Dedifferentiated amniotic fluid mesenchymal stem cell (primary cell): ENCODE results near the gene BAG1.

Source experiments
- DNase-seq: peaks from one replicate; pipeline ENCODE4 v3.0.0-alpha.2; 2016; ENCODE audit errors: extremely low spot score

The BAG1 gene

DNA sequence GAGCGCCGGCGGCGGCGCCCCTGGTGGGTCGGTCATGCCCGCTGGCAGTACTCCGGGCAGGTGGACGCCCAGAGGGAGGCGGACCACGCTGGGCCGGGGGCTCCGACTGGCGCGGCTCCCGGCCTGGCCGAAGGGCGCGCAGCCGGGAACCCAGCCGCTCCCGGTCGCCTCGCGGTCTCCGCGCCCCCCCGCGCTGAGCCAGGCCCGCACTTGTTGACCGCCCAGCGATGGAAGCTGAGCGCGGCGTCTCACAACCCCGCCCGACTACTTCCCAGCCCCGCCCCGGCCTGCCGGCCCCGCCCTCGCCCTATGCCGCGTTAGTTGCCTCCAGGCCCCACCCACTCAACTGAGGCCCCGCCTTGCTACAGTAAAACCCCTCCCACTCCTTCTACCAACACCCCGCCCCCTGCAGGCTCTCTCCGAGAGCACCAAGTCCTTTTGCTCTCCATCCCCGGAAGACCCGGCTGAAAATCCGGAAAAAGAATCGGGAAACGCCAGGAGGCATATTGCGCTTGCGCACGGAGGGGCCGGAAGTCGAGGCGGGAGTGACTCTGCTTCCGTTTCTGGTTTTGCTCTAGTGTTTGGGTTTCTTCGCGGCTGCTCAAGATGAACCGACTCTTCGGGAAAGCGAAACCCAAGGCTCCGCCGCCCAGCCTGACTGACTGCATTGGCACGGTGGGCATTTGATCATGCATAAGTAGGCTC, at the start of gene BAG1, which contains the start of gene CHMP5:
Gene BAG1, minus strand, starts transcription at position 236 of the 705 bp plus-strand sequence.
Gene CHMP5, plus strand, starts transcription at position 577 of the 705 bp plus-strand sequence. Its CDS starts 30 bp downstream, at position 607.
- peak; percentile 100 for DNase-seq

DNA sequence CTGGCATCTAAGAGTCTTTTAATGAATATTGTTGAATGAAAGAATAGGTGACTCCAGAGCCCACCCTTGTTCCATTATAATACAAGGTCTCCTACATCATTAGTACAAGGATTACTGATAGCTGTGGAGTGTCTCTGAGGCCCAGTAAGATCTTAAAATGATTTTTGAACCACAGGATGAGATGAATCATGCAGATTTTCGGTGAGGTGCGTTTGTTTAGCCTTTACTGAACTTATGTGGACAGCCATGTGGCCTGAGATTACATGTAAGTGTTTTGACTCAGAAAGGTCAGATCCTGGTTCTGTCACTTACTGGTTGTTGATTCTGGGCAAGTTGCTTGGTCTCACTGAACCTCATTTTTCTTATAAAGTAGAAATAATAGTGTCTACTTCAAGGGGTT, 47.4 kb upstream of the BAG1 start:
- no peak for DNase-seq

DNA sequence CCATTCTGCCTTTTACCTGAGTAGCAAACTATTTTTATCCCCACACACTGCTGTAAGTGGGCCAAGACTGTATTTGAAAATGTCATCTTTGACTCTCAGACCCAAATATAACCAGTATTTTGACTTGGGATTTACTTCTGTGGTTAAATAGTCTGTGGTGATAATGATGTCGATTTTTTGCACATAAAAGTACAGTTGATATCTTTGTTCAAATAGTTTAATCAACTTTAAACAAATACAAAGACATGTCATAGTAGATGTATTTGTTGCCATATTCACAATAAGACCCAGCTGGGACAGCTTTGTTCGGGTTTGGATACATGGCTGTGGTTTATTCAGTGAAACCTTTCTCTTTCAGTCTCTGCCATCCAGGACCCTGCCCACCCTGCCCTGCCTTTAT, 46.2 kb upstream of the BAG1 start:
- no peak for DNase-seq

DNA sequence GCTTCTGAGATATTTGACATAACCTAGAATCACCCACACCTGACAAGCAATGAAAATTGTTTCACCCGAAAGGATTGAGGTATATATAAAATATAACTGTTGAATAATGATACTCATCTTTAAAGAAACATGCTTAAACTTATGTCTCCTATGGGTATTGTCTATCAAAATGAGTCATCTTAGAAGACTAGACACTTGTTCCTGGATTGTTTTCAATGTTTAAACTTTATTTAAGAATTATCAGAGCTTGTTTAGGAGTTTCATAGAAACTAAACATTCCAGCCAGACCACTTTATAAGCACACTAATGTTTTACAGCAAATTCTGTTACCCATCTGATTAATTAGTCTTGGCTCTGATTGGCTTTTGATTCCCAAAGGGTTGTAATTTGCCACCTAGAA, 45.4 kb upstream of the BAG1 start:
- no peak for DNase-seq

- no peak for DNase-seq
Observed at GRCh38 chr9:33307067-33307466, 42.6 kb upstream of the BAG1 start.

GRCh38 chr9:33306037-33306436, 41.5 kb upstream of the BAG1 start:
- DNase-seq = no peak

DNA sequence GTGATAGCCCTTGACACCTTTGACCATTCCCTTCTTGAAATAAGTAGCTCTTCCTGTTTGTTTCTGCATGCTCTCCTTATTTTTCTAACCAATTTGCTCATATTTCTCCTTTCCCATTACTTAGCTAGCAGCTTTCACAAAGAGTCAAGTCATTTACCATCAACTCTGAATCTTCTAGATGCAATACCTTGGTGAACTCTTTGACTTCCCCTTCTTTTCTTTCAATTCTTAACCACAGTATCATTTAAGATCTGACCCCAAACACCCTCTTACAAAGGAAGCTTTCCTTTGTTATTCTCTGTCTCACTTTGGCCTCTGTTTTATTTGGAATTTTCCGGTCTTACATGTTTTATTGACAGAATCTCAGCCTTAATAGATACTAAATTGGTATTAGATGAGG, 39.9 kb upstream of the BAG1 start:
- no peak for DNase-seq

GRCh38 chr9:33300546-33300945, 36.0 kb upstream of the BAG1 start:
- DNase-seq = no peak

GRCh38 chr9:33297432-33297831, 32.9 kb upstream of the BAG1 start:
- no peak for DNase-seq

GRCh38 chr9:33295571-33295970, 31.1 kb upstream of the BAG1 start:
- DNase-seq = no peak

DNA sequence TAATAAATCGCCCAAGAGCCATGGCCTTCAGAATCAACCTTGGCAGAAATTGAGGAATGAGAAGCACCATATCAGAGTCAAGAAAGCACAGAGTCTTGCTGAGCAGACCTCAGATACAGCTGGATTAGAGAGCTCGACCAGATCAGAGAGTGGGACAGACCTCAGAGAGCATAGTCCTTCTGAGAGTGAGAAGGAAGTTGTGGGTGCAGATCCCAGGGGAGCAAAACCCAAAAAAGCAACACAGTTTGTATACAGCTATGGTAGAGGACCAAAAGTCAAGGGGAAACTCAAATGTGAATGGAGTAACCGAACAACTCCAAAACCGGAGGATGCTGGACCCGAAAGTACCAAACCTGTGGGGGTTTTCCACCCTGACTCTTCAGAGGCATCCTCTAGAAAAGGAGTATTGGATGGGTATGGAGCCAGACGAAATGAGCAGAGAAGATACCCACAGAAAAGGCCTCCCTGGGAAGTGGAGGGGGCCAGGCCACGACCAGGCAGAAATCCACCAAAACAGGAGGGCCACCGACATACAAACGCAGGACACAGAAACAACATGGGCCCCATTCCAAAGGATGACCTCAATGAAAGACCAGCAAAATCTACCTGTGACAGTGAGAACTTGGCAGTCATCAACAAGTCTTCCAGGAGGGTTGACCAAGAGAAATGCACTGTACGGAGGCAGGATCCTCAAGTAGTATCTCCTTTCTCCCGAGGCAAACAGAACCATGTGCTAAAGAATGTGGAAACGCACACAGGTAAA, 30.3 kb upstream of the BAG1 start:
- no peak for DNase-seq

DNA sequence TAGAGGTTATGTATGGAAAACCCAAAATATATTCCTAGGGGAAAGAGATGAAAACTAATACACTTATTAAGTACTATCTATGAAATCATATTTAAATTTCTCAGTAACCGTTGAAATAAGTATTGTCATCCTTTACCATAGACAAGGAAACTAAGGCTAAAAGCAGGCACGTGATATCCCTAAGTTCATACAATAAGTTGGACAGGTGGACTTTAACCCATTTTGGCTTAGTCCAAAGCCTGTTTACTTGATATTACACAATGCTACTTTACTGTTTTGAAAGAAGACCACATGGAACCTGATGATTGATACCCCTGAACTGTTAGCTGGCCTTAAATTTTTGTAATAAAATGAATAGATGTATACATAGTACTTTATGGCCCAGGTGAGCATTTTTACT, 29.3 kb upstream of the BAG1 start:
- no peak for DNase-seq

DNA sequence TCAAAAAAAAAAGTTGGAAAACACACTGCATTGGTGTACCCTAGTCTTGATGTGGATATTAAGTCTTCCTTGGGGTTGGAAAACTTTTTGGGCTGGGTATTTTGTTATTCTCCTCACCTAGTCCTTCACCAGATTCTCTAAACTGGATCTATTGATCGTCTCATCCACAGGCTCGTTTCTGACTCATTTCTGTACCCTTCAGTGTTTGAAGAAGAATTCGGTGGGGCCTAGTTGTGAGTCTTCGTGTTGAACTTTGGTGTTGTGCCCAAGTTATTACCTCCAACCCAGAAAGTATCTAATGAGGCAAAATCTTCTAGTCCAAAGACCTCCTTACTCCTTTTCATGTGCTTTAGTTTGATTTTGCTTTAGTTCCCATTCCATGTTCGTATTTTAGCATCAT, 27.4 kb upstream of the BAG1 start:
- no peak for DNase-seq

DNA sequence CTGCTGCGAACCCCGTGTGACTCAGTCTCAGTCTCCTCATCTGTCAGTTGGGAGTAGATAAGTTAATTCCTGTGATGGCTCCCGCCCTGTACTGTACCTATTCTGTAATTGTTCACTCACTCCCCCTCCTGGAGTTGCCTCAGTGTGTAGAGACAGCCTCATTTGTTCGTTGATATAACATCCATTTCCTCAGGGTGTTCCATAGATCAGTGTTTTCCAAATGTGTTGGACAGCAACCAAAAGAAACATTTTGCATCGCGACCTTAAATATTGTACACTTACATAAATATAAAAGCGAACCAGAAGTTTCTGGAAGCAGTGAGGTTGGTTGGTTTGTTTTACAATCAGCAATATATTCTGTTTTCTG, 26.5 kb upstream of the BAG1 start:
- DNase-seq = no peak

GRCh38 chr9:33290247-33291030, 25.9 kb upstream of the BAG1 start, which contains the start of gene NFX1:
Gene NFX1 (plus strand): TSS chr9:33290516. CDS start chr9:33290573, 57 bp downstream.
- peak; percentile 98 for DNase-seq

GRCh38 chr9:33289936-33290246, 25.4 kb upstream of the BAG1 start:
- DNase-seq = peak; percentile 29

DNA sequence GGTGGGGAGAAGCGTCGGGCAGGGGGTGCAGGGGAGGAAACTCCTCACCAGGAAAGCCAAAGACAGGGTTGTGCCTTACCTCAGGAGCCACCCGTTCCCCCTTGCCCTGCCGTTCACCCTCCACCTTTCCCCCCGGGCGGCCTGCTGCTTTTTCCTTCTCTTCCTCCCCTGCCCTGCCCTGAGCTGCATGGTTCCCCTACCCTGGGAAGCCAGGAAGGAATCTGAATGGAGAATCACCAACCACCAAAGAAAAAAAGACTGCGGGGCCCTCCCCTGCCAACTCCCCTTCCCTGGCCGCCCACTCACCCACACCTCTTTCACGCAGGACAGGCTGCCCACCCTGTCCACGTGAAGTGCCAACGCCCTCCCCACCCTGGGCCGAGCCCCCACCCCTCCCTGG, 25.0 kb upstream of the BAG1 start:
- DNase-seq = no peak

DNA sequence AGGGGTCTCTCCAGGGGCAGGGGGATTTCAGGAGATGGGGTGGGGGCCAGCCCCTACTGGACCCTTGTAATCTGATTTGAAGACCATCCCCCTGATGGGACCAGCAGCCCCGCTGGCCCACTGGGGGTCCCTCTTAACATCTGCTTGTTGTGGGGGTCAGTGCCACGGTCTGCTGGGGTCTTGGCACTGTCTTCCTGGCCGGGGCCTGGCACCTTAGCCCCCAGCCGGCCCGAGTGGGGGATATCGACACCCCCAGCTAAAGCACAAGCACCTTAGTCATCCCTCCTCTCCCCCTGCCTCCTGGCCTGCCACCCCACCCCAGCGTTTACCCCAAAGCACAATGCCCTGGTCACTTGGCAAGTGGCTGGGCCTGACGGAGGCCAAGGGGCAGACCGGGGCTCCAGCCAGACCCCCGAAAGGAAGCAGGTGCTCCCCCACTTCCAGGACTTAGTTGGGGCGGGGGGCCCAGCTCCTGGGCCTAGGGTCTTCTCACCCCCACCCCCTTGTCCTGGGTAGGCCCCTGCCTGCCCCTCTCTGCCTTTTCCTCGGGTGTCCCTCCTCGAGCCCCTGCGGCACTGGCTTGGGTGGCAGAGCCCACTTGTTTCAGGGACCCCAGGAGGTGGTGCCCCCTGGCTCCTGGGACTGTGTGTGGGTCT, 24.4 kb upstream of the BAG1 start:
- no peak for DNase-seq

DNA sequence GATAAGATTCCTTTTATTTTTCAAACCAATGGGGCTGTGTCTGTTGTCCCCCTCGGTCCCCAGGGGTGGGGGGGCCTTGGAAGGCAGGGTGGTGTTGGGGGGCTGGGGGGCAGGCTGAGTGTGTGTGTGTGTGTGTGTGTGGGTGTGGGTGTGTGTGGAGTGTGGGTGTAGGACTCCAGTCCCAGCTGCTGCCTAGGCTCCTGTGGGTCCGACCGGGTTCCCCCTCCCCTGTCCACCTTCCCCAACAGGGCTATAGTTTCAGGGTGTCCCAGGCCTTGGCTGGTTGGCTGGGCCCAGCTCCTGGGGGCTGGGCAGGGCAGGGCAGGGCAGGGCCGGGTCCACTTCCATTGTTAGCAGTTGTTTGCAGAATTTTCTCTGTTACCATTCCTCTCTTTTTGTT, 23.7 kb upstream of the BAG1 start:
- no peak for DNase-seq

GRCh38 chr9:33287087-33287490, 22.6 kb upstream of the BAG1 start:
- DNase-seq = peak; percentile 89

DNA sequence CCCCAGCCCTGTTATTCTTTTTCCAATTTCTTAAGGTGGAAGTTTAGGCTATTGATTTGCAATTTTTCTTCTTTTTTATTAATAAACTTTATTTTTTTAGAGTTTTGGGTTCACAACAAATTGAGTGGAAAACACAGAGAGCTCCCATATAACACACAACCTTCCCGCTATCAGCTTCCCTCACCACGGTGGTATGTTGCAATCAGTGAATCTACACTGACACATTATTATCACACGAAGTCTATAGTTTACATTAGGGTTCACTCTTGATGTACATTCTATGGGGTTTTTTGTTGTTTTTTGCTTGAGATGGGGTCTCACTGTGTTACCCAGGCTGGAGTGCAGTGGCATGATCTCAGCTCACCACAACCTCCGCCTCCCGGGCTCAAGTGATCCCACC, 21.0 kb upstream of the BAG1 start:
- DNase-seq = no peak

DNA sequence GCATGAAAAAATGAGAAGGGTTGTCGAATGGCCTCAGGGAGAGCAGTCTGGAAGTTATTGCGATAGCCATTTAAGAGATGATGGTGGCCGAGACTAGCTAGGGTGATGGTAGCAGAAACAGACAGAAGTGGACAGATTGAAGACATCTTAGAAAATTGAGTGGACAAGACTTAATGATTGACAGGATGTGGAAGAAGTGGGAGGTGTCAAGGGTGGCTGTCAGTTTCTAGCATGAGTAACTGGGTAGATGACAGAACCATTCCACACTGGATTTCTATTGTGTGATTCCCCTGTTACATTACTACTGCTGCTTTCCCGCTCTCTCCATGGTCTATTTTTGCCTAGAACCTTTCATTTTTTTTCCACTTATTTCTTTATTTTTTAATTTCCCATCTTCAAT, 13.0 kb upstream of the BAG1 start:
- DNase-seq = no peak
